Ovary (tissue), 3 donors: ENCODE measurements around the gene PAK4.
"Not testable (repeated sequence)": the region's sequence is repeated elsewhere in the genome, so short reads cannot be mapped to it uniquely, and the experiment has no call there.

Source experiments
- CTCF ChIP-seq, 3 donors: fragments of 450-650 bp in 2 of 3; fragments of 200-600 bp in 1 of 3; IDR thresholded peaks; one replicate each; pipeline versions ENCODE4 v1.5.1 to v1.8.0; 2016 to 2022; ENCODE audit warnings: antibody characterized with exemption in 3 of 3, mild to moderate bottlenecking in 1 of 3
- EP300 ChIP-seq: sonication (generic); formaldehyde crosslinking; IDR thresholded peaks from one replicate; pipeline ENCODE4 v1.6.1; 2017; ENCODE audit warnings: antibody characterized with exemption
- donor health status: DM: no; HTN: no; CAD: no.

- not testable (repeated sequence) for TF ChIP-seq CTCF (IDR thresholded peaks at IDR 0.05); EP300
Observed at GRCh38 chr19:39117023-39117422, 8.6 kb upstream of the PAK4 start.
